Activated CD8-positive, alpha-beta memory T cell treated with anti-CD3 and anti-CD28 coated beads, Interleukin-2, amount 50 U/mL, for 24 hours (primary cell): ENCODE data around the gene PRR5L.

Experiments used
- DNase-seq: peaks from one replicate; pipeline ENCODE4 v3.0.0-alpha.2; 2020; ENCODE audit errors: extremely low read depth

PRR5L gene

GRCh38 chr11:36400766-36401455, 104.8 kb downstream of the PRR5L start:
- DNase-seq, result no peak

- no peak for DNase-seq
Observed at GRCh38 chr11:36402568-36403170, 106.6 kb downstream of the PRR5L start.

GRCh38 chr11:36403661-36404060, 107.6 kb downstream of the PRR5L start:
- no peak for DNase-seq

- no peak for DNase-seq
Observed at GRCh38 chr11:36404831-36405230, 108.7 kb downstream of the PRR5L start.

- no peak for DNase-seq
Observed at GRCh38 chr11:36405585-36406367, 109.7 kb downstream of the PRR5L start.

GRCh38 chr11:36407356-36407755, 111.3 kb downstream of the PRR5L start:
- no peak for DNase-seq

- no peak for DNase-seq
Observed at GRCh38 chr11:36408498-36409136, 112.5 kb downstream of the PRR5L start.

- no peak for DNase-seq
Observed at GRCh38 chr11:36409152-36409816, 113.2 kb downstream of the PRR5L start.

- no peak for DNase-seq
Observed at GRCh38 chr11:36411202-36411640, 115.1 kb downstream of the PRR5L start.

- DNase-seq, result no peak
Observed at GRCh38 chr11:36412781-36413383, 116.8 kb downstream of the PRR5L start.

GRCh38 chr11:36417154-36417553, 121.1 kb downstream of the PRR5L start:
- no peak for DNase-seq

- no peak for DNase-seq
Observed at GRCh38 chr11:36419791-36420424, 123.8 kb downstream of the PRR5L start.

- no peak for DNase-seq
Observed at GRCh38 chr11:36421546-36422155, 125.6 kb downstream of the PRR5L start.

- no peak for DNase-seq
Observed at GRCh38 chr11:36425561-36426081, 129.5 kb downstream of the PRR5L start.

GRCh38 chr11:36426226-36426848, 130.2 kb downstream of the PRR5L start:
- DNase-seq, result no peak

- no peak for DNase-seq
Observed at GRCh38 chr11:36427079-36427478, 131.0 kb downstream of the PRR5L start.

- no peak for DNase-seq
Observed at GRCh38 chr11:36427876-36428275, 131.8 kb downstream of the PRR5L start.

GRCh38 chr11:36431429-36432092, 135.5 kb downstream of the PRR5L start:
- DNase-seq, result no peak

GRCh38 chr11:36432093-36432469, 136.0 kb downstream of the PRR5L start:
- no peak for DNase-seq
